Measurements from ENCODE around the gene INSL3.

The INSL3 gene

DNA sequence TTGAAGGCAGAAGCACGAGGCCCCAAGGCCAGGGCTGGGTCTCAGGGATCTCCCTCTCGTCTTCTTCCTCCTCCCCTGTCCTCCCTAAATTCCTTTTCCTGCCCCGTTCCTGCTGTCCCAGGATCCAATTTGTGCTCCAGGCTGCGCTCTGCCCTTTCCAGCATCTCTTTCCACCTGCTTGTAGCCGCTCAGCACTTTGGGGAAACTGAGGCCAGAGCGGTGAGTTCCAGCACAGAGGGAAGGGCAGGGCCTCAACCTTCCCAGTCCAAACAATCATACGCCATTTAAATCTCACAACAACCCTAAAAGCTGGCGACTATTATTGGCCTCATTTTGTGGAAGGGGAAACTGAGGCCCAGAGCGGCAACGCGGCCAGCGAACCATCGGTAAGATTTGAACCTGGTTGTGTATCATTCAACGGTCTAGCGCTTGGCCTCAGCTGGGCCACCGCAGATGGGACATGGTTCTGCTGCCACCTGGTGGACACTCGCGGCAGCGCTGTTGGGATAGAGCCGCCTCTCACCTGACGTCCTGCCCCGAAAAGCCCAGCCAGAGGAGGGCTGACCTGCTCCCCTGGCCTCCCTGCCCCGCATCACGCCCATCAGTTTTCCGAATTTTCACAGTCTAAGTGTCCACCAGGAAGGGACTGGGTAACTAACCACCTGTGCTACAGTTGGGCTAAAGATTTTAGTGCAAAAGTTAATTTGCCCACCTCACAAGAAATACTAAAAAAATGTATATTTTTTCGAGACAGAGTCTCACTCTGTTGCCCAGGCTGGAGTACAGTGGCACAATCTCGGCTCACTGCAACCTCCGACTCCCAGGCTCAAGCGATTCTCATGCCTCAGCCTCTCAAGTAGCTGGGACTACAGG is 34.2 kb upstream of the INSL3 start:
- H3K9ac ChIP-seq, result no peak overlapping the region
- H4K20me1 ChIP-seq (ENCODE audit: insufficient read depth), result no peaks in the 10 kb centered on the region
- H3K4me3 ChIP-seq (IDR thresholded peaks at IDR 0.05; ENCODE audit: insufficient read depth, low read depth, low read length), result no peak overlapping the region
- TF ChIP-seq CTCF (conservative IDR thresholded peaks at IDR 0.05; ENCODE audit: low read depth, low read length), result peak; percentile 87
- peaks cover 9% of the 10 kb centered on the region for H3K4me1 ChIP-seq (ENCODE audit: low read depth, poor library complexity, severe bottlenecking)
- no peaks in the 10 kb centered on the region; the same call in 1 of the 2 replicates for H3K27me3 ChIP-seq (ENCODE audit: insufficient read depth, low read depth)
- H3K36me3 ChIP-seq (ENCODE audit: insufficient read depth), result no peaks in the 10 kb centered on the region
- H3K4me2 ChIP-seq, result peak overlapping the region; percentile 6; the same call in 1 of the 2 replicates
- peak overlapping the region; percentile 31; the same call in 1 of the 2 replicates for H2AFZ ChIP-seq (ENCODE audit: low read depth)
- no peak overlapping the region for H3K27ac ChIP-seq
- H3K79me2 ChIP-seq (ENCODE audit: insufficient read depth, low read depth), result peaks cover 8% of the 10 kb centered on the region

DNA sequence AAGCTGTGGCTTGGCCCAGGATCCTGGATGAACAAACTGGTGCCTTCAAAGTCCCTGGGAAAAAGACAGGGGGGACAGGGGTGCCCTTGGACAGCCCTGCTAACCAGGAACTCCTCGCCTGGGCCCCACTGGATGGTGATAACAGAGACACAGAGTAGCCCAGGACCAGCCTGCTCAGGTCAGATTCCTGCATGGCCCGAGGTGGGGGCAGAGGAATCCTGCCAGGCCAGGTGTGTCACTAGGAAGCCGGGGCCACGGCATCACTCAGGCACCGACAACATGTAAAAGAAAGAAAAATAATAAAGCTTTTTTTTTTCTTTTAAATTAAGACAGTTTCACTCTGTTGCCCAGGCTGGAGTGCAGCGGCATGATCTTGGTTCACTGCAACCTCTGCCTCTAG is 32.7 kb upstream of the INSL3 start:
- Histone ChIP-seq H3K9ac (no peak overlapping the region), H3K27ac (no peak overlapping the region), H2AFZ (ENCODE audit: low read depth) (no peak overlapping the region), H3K79me2 (ENCODE audit: insufficient read depth, low read depth) (no peaks in the 10 kb centered on the region), H4K20me1 (ENCODE audit: insufficient read depth) (no peaks in the 10 kb centered on the region), H3K4me1 (ENCODE audit: low read depth, poor library complexity, severe bottlenecking) (peaks cover 12% of the 10 kb centered on the region), H3K4me3 (IDR thresholded peaks at IDR 0.05; ENCODE audit: insufficient read depth, low read depth, low read length) (no peak overlapping the region), H3K27me3 (ENCODE audit: insufficient read depth, low read depth) (no peaks in the 10 kb centered on the region; the same call in 1 of the 2 replicates), H3K4me2 (no peak overlapping the region), H3K36me3 (ENCODE audit: insufficient read depth) (no peaks in the 10 kb centered on the region)
- no peak for TF ChIP-seq CTCF (conservative IDR thresholded peaks at IDR 0.05; ENCODE audit: low read depth, low read length)

DNA sequence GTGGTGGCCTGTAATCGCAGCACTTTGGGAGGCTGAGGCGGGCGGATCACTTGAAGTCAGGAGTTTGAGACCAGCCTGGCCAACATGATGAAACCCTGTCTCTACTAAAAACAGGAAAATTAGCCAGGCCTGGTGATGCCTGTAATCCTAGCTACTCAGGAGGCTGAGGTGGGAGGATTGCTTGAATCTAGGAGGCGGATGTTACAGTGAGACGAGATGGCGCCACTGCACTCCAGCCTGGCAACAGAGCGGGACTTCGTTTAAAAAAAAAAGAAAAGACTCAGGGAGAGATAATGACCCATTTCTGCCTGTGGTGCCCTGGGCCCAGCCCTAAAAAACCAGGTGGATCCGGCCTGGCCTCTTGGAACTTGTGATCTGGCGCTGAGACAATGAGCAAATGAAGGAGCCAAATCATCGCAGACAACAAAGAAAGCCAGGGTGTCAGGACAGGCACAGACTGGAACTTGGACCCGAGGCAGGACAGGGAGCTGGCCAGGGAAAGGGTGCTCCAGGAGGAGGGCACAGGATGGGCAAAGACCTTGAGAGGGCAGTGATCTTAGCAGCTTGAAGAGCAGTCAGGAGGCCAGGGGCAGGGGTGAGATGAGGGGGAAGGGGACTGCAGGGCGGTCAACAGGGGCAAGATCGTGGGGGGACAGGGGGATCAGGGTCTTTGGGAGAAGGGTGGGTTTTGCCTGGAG is 27.4 kb upstream of the INSL3 start:
- peaks cover 11% of the 10 kb centered on the region for H3K79me2 ChIP-seq (ENCODE audit: insufficient read depth, low read depth)
- peaks cover 25% of the 10 kb centered on the region for H3K4me1 ChIP-seq (ENCODE audit: low read depth, poor library complexity, severe bottlenecking)
- no peak overlapping the region for H3K4me3 ChIP-seq (IDR thresholded peaks at IDR 0.05; ENCODE audit: insufficient read depth, low read depth, low read length)
- H3K9ac ChIP-seq, result no peak overlapping the region
- no peak overlapping the region for H3K27ac ChIP-seq
- H3K27me3 ChIP-seq (ENCODE audit: insufficient read depth, low read depth), result no peaks in the 10 kb centered on the region
- H4K20me1 ChIP-seq (ENCODE audit: insufficient read depth), result no peaks in the 10 kb centered on the region
- no peak overlapping the region; the same call in 1 of the 2 replicates for H2AFZ ChIP-seq (ENCODE audit: low read depth)
- TF ChIP-seq CTCF (conservative IDR thresholded peaks at IDR 0.05; ENCODE audit: low read depth, low read length), result no peak
- no peaks in the 10 kb centered on the region for H3K36me3 ChIP-seq (ENCODE audit: insufficient read depth)
- H3K4me2 ChIP-seq, result peak overlapping the region; percentile 60; the same call in 1 of the 2 replicates

GRCh38 chr19:17847538-17848366 is 26.4 kb upstream of the INSL3 start, which contains the start of gene JAK3:
JAK3 (minus strand) TSS chr19:17847982; CDS start chr19:17844417, 3,565 bp downstream.
- TF ChIP-seq CTCF (conservative IDR thresholded peaks at IDR 0.05; ENCODE audit: low read depth, low read length), result no peak
- no peaks in the 10 kb centered on the region for H3K36me3 ChIP-seq (ENCODE audit: insufficient read depth)
- no peaks in the 10 kb centered on the region for H4K20me1 ChIP-seq (ENCODE audit: insufficient read depth)
- H3K27me3 ChIP-seq (ENCODE audit: insufficient read depth, low read depth), result no peaks in the 10 kb centered on the region
- peak within 1 kb of the TSS; percentile 60 for H3K4me2 ChIP-seq
- H3K4me3 ChIP-seq (IDR thresholded peaks at IDR 0.05; ENCODE audit: insufficient read depth, low read depth, low read length), result no peak within 1 kb of the TSS
- H3K4me1 ChIP-seq (ENCODE audit: low read depth, poor library complexity, severe bottlenecking), result peaks cover 25% of the 10 kb centered on the region
- peak within 1 kb of the TSS; percentile 90 for H2AFZ ChIP-seq (ENCODE audit: low read depth)
- peak within 1 kb of the TSS; percentile 87 for H3K27ac ChIP-seq
- H3K79me2 ChIP-seq (ENCODE audit: insufficient read depth, low read depth), result peaks cover 11% of the 10 kb centered on the region
- H3K9ac ChIP-seq, result peak within 1 kb of the TSS; percentile 81; the same call in 1 of the 2 replicates

Measured in KMS-11 (cell line).